HFFc6 (cell line): ENCODE results near the gene RCSD1. TPM values are rescaled to one million over a fixed set of nuclear protein-coding genes. Genes with fewer than 3 reads are reported as not detected.
"Not testable (repeated sequence)": the region's sequence is repeated elsewhere in the genome, so short reads cannot be mapped to it uniquely, and the experiment has no call there.

Experiments used
- DNase-seq: peaks from one replicate; pipeline ENCODE4 v3.0.0-alpha.2; 2018
- H3K27ac Mint-ChIP-seq: 2 replicates; pipeline ENCODE4 v1.8.0; 2020; ENCODE audit warnings: mild to moderate bottlenecking, mixed read lengths
- H3K27me3 Mint-ChIP-seq: 2 replicates; pipeline ENCODE4 v1.8.0; 2021; ENCODE audit warnings: mild to moderate bottlenecking, moderate library complexity, mixed read lengths; ENCODE audit not compliant: insufficient read depth
- H3K36me3 Mint-ChIP-seq: 2 replicates; pipeline ENCODE4 v1.8.0; 2021; ENCODE audit warnings: low read depth, mixed read lengths
- H3K4me1 Mint-ChIP-seq: 2 replicates; pipeline ENCODE4 v1.8.0; 2020; ENCODE audit warnings: low read depth, mixed read lengths
- H3K4me3 Mint-ChIP-seq: 2 replicates; pipeline ENCODE4 v1.8.0; 2020; ENCODE audit warnings: mild to moderate bottlenecking, moderate library complexity, mixed read lengths
- H3K9me3 Mint-ChIP-seq: 2 replicates; pipeline ENCODE4 v1.8.0; 2020; ENCODE audit warnings: mild to moderate bottlenecking, mixed read lengths
- CTCF ChIP-seq: fragments of 200-600 bp; sonication (generic); IDR thresholded peaks from 2 replicates; pipeline ENCODE4 v1.5.0; 2021; ENCODE audit warnings: antibody characterized with exemption, mild to moderate bottlenecking
- total RNA-seq, 6 experiments: library from RNA; stranded (reverse); fragmentation: NEBNext Ultra II Directional; extraction: Animal tissue kit (Norgen Biotek cat#: 25700); gene quantifications; 2 replicates in 1 of 6; 3 replicates in 5 of 6; pipeline ENCODE4 v1.2.3, GENCODE V29; 2021

RCSD1 gene
- total RNA-seq, 6 experiments from 2014 or later = not detected

DNA sequence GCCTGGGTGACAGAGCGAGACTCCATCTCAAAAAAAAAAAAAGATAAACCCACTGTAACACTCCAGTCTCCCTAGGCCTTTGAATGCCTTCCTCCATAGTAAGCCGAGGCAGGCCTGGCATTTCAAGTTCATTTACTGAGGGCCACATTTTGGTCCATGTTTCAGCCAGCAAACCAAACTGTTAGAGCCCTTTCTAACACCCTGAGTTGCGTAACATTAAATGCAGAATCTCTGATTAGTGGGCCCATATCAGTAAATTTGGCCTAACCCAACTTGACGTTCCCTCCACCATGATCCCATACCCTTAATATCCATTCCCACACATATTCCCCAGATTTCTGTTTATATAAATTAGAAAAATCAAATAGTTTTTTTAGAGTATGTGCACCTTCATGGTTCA lies 104.2 kb downstream of the RCSD1 start:
- H3K9me3 Mint-ChIP-seq = no peaks in the 10 kb centered on the region
- no peak overlapping the region for H3K4me3 Mint-ChIP-seq
- peaks cover 16% of the 10 kb centered on the region for H3K4me1 Mint-ChIP-seq
- peaks cover 18% of the 10 kb centered on the region for H3K36me3 Mint-ChIP-seq
- TF ChIP-seq CTCF = no peak
- H3K27ac Mint-ChIP-seq = no peak overlapping the region
- no peak for DNase-seq
- H3K27me3 Mint-ChIP-seq = no peaks in the 10 kb centered on the region

- H3K4me1 Mint-ChIP-seq = peaks cover 19% of the 10 kb centered on the region
- H3K27me3 Mint-ChIP-seq = no peaks in the 10 kb centered on the region
- H3K4me3 Mint-ChIP-seq = no peak overlapping the region
- H3K9me3 Mint-ChIP-seq = no peaks in the 10 kb centered on the region
- no peak for DNase-seq
- TF ChIP-seq CTCF = no peak
- H3K27ac Mint-ChIP-seq = no peak overlapping the region
- peaks cover 23% of the 10 kb centered on the region for H3K36me3 Mint-ChIP-seq
Observed at GRCh38 chr1:167734841-167735240, 104.8 kb downstream of the RCSD1 start.

GRCh38 chr1:167737169-167737568 lies 107.1 kb downstream of the RCSD1 start:
- Mint-ChIP-seq H3K4me1 (peaks cover 23% of the 10 kb centered on the region), H3K27me3 (peaks cover 1% of the 10 kb centered on the region; the same call in 1 of the 2 replicates), H3K36me3 (peaks cover 22% of the 10 kb centered on the region), H3K27ac (no peak overlapping the region), H3K9me3 (no peaks in the 10 kb centered on the region), H3K4me3 (no peak overlapping the region)
- no peak for TF ChIP-seq CTCF
- no peak for DNase-seq

- no peaks in the 10 kb centered on the region for H3K9me3 Mint-ChIP-seq
- no peak overlapping the region for H3K27ac Mint-ChIP-seq
- TF ChIP-seq CTCF = no peak
- peaks cover 1% of the 10 kb centered on the region; the same call in 1 of the 2 replicates for H3K27me3 Mint-ChIP-seq
- peaks cover 31% of the 10 kb centered on the region for H3K4me1 Mint-ChIP-seq
- H3K4me3 Mint-ChIP-seq = no peak overlapping the region
- H3K36me3 Mint-ChIP-seq = peaks cover 22% of the 10 kb centered on the region
- DNase-seq = no peak
Observed at GRCh38 chr1:167738158-167738557, 108.1 kb downstream of the RCSD1 start.

- H3K4me3 Mint-ChIP-seq = no peak overlapping the region
- TF ChIP-seq CTCF = no peak
- peaks cover 43% of the 10 kb centered on the region for H3K4me1 Mint-ChIP-seq
Observed at GRCh38 chr1:167739752-167740151, 109.7 kb downstream of the RCSD1 start.

DNA sequence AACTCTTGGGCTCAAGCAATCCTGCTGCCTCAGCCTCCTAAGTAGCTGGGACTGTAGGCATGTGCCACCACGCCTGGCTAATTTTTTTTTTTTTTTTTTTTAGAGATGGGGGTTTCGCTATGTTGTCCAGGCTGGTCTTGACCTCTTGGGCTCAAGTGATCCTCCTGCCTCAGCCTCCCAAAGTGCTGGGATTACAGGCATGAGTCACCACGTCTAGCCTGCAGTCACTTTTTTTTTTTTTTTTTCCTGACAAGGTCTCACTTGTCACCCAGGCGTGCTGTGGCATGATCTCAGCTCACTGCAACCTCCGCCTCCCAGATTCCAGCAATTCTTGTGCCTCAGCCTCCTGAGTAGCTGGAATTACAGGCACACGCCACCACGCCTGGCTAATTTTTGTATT lies 111.1 kb downstream of the RCSD1 start:
- Mint-ChIP-seq H3K36me3 (peaks cover 28% of the 10 kb centered on the region), H3K4me1 (peaks cover 55% of the 10 kb centered on the region)
- not testable (repeated sequence) for DNase-seq, H3K4me3 Mint-ChIP-seq, H3K9me3 Mint-ChIP-seq, H3K27ac Mint-ChIP-seq, H3K27me3 Mint-ChIP-seq

More at GRCh38 chr1:167739752-167740151, 109.7 kb downstream of the RCSD1 start:
- H3K27me3 Mint-ChIP-seq = peaks cover 1% of the 10 kb centered on the region; the same call in 1 of the 2 replicates
- H3K36me3 Mint-ChIP-seq = peaks cover 28% of the 10 kb centered on the region
- no peaks in the 10 kb centered on the region for H3K9me3 Mint-ChIP-seq
- no peak overlapping the region for H3K27ac Mint-ChIP-seq
- no peak for DNase-seq

GRCh38 chr1:167742392-167743057 lies 112.5 kb downstream of the RCSD1 start:
- DNase-seq, H3K27me3 Mint-ChIP-seq, H3K9me3 Mint-ChIP-seq, H3K4me3 Mint-ChIP-seq, H3K27ac Mint-ChIP-seq: not testable (repeated sequence)
- Mint-ChIP-seq H3K36me3 (peaks cover 28% of the 10 kb centered on the region), H3K4me1 (peaks cover 69% of the 10 kb centered on the region)
